Kidney (tissue), 14 donors: ENCODE results near the gene ALB. TPM values are rescaled to one million over a fixed set of nuclear protein-coding genes. Genes with fewer than 3 reads are reported as not detected.

ENCODE experiments used
- DNase-seq, 5 donors: peaks; one replicate each; pipeline ENCODE4 v3.0.0-alpha.2; 2013 to 2020
- FAIRE-seq: peaks from 2 replicates; lab custom pipeline; 2012; peaks lifted over from hg19 to GRCh38; lab: Jason Lieb, UNC
- H3K27ac ChIP-seq, 2 donors: one replicate each; pipeline ENCODE4 v1.7.0; 2013; ENCODE audit warnings: low read depth in 2 of 2, low read length in 2 of 2, inconsistent platforms in 1 of 2
- H3K27me3 ChIP-seq: one replicate; pipeline ENCODE4 v1.7.1; 2013; ENCODE audit warnings: low read length, inconsistent platforms; ENCODE audit not compliant: control insufficient read depth, insufficient read depth
- H3K36me3 ChIP-seq, 3 donors: one replicate each; pipeline versions ENCODE4 v1.7.0 to v1.7.1; 2013; ENCODE audit warnings: low read length in 3 of 3, control low read depth in 1 of 3, inconsistent platforms in 1 of 3; ENCODE audit not compliant: insufficient read depth in 3 of 3, control insufficient read depth in 2 of 3
- H3K4me1 ChIP-seq, 3 donors: one replicate each; pipeline versions ENCODE4 v1.7.0 to v1.7.1; 2013; ENCODE audit warnings: low read length in 3 of 3, inconsistent platforms in 1 of 3, low read depth in 1 of 3; ENCODE audit not compliant: control insufficient read depth in 2 of 3, insufficient read depth in 2 of 3
- H3K4me3 ChIP-seq, 3 donors: one replicate each; pipeline versions ENCODE4 v1.7.0 to v1.8.1; 2013; ENCODE audit warnings: low read length in 3 of 3, control low read depth in 1 of 3, inconsistent platforms in 1 of 3
- H3K9ac ChIP-seq, 3 donors: one replicate each; pipeline versions ENCODE4 v1.7.0 to v1.7.1; 2013; ENCODE audit warnings: low read length in 3 of 3, control low read depth in 1 of 3, inconsistent platforms in 1 of 3
- H3K9me3 ChIP-seq, 3 donors: one replicate each; pipeline versions ENCODE4 v1.7.0 to v1.7.1; 2013; ENCODE audit warnings: low read length in 3 of 3, control low read depth in 1 of 3, inconsistent platforms in 1 of 3; ENCODE audit not compliant: control insufficient read depth in 2 of 3, insufficient read depth in 1 of 3
- CTCF ChIP-seq: IDR thresholded peaks from 3 replicates; pipeline ENCODE4 v1.5.1; 2012; ENCODE audit warnings: mild to moderate bottlenecking, moderate library complexity, borderline replicate concordance; ENCODE audit not compliant: insufficient read depth; ENCODE audit errors: extremely low read depth
- intact Hi-C: fragments of 100-400 bp; cut with DNase I; formaldehyde crosslinking; loops from one replicate; pipeline ENCODE4 v1.11.1; 2022
- polyA plus RNA-seq: library from polyadenylated mRNA; stranded (reverse); fragments of 350-450 nt; fragmentation: Illumina TruSeq; extraction: RNeasy Lipid Tissue Mini Kit (QIAGEN cat#74804); gene quantifications from one replicate; pipeline ENCODE4 v1.2.3, GENCODE V29; 2014; ENCODE audit warnings: low read depth, low replicate concordance; ENCODE audit not compliant: insufficient read depth
- total RNA-seq: library from RNA; stranded (reverse); fragmentation: NEBNext Ultra II Directional; extraction: Animal tissue kit (Norgen Biotek cat#: 25700); gene quantifications from one replicate; pipeline ENCODE4 v1.2.1, GENCODE V29; 2021
- donor health status: control.
- donor health status: control.
- donor health status: control.
- donor health status: control.
- donor health status: control.
- donor health status: DM: yes; HTN: yes; CAD: no.
- donor health status: Normal renal cell carcinoma (clear cell type).

The ALB gene
- total and polyA plus RNA-seq, 2 donors from 2014 or later = 0.19 to 172 TPM

- Histone ChIP-seq H3K4me1 (no peaks in the 10 kb centered on the region), H3K27ac (no peak overlapping the region), H3K9ac (no peak overlapping the region), H3K36me3 (no peaks in the 10 kb centered on the region), H3K9me3 (no peaks in the 10 kb centered on the region), H3K27me3 (no peaks in the 10 kb centered on the region), H3K4me3 (no peak overlapping the region)
- no peak for TF ChIP-seq CTCF
- no peak for FAIRE-seq
- intact Hi-C loops = no loop called here
- no peak for DNase-seq
Observed at GRCh38 chr4:73420615-73421014, 16.5 kb downstream of the ALB start.

- H3K36me3 ChIP-seq = no peaks in the 10 kb centered on the region
- no peak overlapping the region for H3K4me3 ChIP-seq
- DNase-seq (no peak), FAIRE-seq (no peak)
- no peak overlapping the region for H3K9ac ChIP-seq
- H3K27ac ChIP-seq = no peak overlapping the region
- intact Hi-C loops = no loop called here
- H3K9me3 ChIP-seq = no peaks in the 10 kb centered on the region
- H3K4me1 ChIP-seq = no peaks in the 10 kb centered on the region
- no peaks in the 10 kb centered on the region for H3K27me3 ChIP-seq
- no peak for TF ChIP-seq CTCF
Observed at GRCh38 chr4:73421708-73422457, 17.8 kb downstream of the ALB start.

- DNase-seq (no peak), FAIRE-seq (no peak)
- TF ChIP-seq CTCF = no peak
- H3K9ac ChIP-seq = no peak overlapping the region
- no peaks in the 10 kb centered on the region for H3K36me3 ChIP-seq
- no peaks in the 10 kb centered on the region for H3K9me3 ChIP-seq
- H3K4me3 ChIP-seq = no peak overlapping the region
- intact Hi-C loops = no loop called here
- H3K27ac ChIP-seq = no peak overlapping the region
- H3K4me1 ChIP-seq = no peaks in the 10 kb centered on the region
- no peaks in the 10 kb centered on the region for H3K27me3 ChIP-seq
Observed at GRCh38 chr4:73422458-73422752, 18.3 kb downstream of the ALB start.

- Histone ChIP-seq H3K9ac (no peak overlapping the region), H3K36me3 (no peaks in the 10 kb centered on the region), H3K4me3 (no peak overlapping the region), H3K4me1 (no peaks in the 10 kb centered on the region), H3K27me3 (no peaks in the 10 kb centered on the region), H3K9me3 (no peaks in the 10 kb centered on the region), H3K27ac (no peak overlapping the region)
- FAIRE-seq (no peak), DNase-seq (no peak)
- no peak for TF ChIP-seq CTCF
- intact Hi-C loops = no loop called here
Observed at GRCh38 chr4:73423184-73423583, 19.1 kb downstream of the ALB start.
